ENCODE results near the gene KREMEN1. TPM values are rescaled to one million over a fixed set of nuclear protein-coding genes. Genes with fewer than 3 reads are reported as not detected.

Gene KREMEN1
- total and polyA plus RNA-seq, 4 donors, result 1.2 to 22.6 (median 3.8) TPM

DNA sequence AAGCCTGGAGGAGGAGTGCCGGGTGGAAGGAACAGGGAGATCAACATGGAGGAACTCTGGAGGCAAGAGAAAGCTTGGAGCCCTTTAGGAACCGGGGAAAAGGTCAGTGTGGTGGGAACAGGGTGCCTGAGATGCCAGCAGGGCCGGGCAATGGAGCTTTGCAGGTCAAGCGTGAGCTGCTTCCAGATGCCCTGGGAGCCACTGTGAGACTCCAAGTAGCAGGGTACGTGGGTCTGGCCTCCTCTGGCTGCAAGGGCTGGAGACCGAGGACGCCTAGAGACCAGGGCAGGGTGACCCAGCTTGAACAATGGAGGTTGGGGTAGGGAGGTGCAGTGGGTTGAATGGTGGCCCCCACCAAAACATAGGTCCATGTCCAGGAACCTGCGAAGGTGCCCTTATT lies 117.2 kb downstream of the KREMEN1 start (continued):
- TF ChIP-seq, protein P1, sequence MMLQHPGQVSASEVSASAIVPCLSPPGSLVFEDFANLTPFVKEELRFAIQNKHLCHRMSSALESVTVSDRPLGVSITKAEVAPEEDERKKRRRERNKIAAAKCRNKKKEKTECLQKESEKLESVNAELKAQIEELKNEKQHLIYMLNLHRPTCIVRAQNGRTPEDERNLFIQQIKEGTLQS (IDR thresholded peaks at IDR 0.05), result no peak

- TF ChIP-seq, protein P2, sequence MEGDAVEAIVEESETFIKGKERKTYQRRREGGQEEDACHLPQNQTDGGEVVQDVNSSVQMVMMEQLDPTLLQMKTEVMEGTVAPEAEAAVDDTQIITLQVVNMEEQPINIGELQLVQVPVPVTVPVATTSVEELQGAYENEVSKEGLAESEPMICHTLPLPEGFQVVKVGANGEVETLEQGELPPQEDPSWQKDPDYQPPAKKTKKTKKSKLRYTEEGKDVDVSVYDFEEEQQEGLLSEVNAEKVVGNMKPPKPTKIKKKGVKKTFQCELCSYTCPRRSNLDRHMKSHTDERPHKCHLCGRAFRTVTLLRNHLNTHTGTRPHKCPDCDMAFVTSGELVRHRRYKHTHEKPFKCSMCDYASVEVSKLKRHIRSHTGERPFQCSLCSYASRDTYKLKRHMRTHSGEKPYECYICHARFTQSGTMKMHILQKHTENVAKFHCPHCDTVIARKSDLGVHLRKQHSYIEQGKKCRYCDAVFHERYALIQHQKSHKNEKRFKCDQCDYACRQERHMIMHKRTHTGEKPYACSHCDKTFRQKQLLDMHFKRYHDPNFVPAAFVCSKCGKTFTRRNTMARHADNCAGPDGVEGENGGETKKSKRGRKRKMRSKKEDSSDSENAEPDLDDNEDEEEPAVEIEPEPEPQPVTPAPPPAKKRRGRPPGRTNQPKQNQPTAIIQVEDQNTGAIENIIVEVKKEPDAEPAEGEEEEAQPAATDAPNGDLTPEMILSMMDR (IDR thresholded peaks at IDR 0.05; ENCODE audit: low read depth, low read length, missing input control), result no peak
- TF ChIP-seq, protein P3, sequence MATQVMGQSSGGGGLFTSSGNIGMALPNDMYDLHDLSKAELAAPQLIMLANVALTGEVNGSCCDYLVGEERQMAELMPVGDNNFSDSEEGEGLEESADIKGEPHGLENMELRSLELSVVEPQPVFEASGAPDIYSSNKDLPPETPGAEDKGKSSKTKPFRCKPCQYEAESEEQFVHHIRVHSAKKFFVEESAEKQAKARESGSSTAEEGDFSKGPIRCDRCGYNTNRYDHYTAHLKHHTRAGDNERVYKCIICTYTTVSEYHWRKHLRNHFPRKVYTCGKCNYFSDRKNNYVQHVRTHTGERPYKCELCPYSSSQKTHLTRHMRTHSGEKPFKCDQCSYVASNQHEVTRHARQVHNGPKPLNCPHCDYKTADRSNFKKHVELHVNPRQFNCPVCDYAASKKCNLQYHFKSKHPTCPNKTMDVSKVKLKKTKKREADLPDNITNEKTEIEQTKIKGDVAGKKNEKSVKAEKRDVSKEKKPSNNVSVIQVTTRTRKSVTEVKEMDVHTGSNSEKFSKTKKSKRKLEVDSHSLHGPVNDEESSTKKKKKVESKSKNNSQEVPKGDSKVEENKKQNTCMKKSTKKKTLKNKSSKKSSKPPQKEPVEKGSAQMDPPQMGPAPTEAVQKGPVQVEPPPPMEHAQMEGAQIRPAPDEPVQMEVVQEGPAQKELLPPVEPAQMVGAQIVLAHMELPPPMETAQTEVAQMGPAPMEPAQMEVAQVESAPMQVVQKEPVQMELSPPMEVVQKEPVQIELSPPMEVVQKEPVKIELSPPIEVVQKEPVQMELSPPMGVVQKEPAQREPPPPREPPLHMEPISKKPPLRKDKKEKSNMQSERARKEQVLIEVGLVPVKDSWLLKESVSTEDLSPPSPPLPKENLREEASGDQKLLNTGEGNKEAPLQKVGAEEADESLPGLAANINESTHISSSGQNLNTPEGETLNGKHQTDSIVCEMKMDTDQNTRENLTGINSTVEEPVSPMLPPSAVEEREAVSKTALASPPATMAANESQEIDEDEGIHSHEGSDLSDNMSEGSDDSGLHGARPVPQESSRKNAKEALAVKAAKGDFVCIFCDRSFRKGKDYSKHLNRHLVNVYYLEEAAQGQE (IDR thresholded peaks at IDR 0.05), result no peak
- TF ChIP-seq NR2F2 (IDR thresholded peaks at IDR 0.05) (no peak), YY1 (IDR thresholded peaks at IDR 0.05) (no peak)
- no peaks in the 10 kb centered on the region for H3K9me3 ChIP-seq (ENCODE audit: control insufficient read depth in 4 of 4, low read length in 3 of 4)
- no peak overlapping the region for H3K27ac ChIP-seq (ENCODE audit: low read depth in 1 of 2, low read length in 2 of 2)
- H3K4me3 ChIP-seq (ENCODE audit: low read depth in 1 of 3, low read length in 3 of 3), result no peak overlapping the region
- DNase-seq (ENCODE audit: low spot score), result no peak
- H3K9ac ChIP-seq (ENCODE audit: low read depth in 1 of 2, low read length in 2 of 2), result no peak overlapping the region
- WGBS, result 94% methylated on average over 10 of the region's 10 CpGs
- H3K27me3 ChIP-seq (ENCODE audit: control insufficient read depth in 4 of 4, insufficient read depth in 4 of 4, low read length in 3 of 4), result no peaks in the 10 kb centered on the region
- H3K4me1 ChIP-seq (ENCODE audit: control insufficient read depth in 4 of 4, insufficient read depth in 4 of 4, low read length in 3 of 4), result no peaks in the 10 kb centered on the region
- H3K36me3 ChIP-seq (ENCODE audit: control insufficient read depth in 4 of 4, insufficient read depth in 3 of 4, low read depth in 1 of 4, low read length in 3 of 4), result no peaks in the 10 kb centered on the region
These were observed 118.1 kb downstream of the KREMEN1 start for GRCh38 chr22:29190918-29191317.

- Histone ChIP-seq H3K4me3 (ENCODE audit: low read depth in 1 of 3, low read length in 3 of 3) (no peak overlapping the region), H3K36me3 (ENCODE audit: control insufficient read depth in 4 of 4, insufficient read depth in 3 of 4, low read depth in 1 of 4, low read length in 3 of 4) (no peaks in the 10 kb centered on the region), H3K9ac (ENCODE audit: low read depth in 1 of 2, low read length in 2 of 2) (no peak overlapping the region), H3K27ac (ENCODE audit: low read depth in 1 of 2, low read length in 2 of 2) (no peak overlapping the region), H3K9me3 (ENCODE audit: control insufficient read depth in 4 of 4, low read length in 3 of 4) (no peaks in the 10 kb centered on the region), H3K27me3 (ENCODE audit: control insufficient read depth in 4 of 4, insufficient read depth in 4 of 4, low read length in 3 of 4) (no peaks in the 10 kb centered on the region), H3K4me1 (ENCODE audit: control insufficient read depth in 4 of 4, insufficient read depth in 4 of 4, low read length in 3 of 4) (no peaks in the 10 kb centered on the region)
- DNase-seq (ENCODE audit: low spot score), result no peak
- 94% methylated on average over 8 of the region's 8 CpGs for WGBS
- no peak for TF ChIP-seq HNF4A (conservative IDR thresholded peaks at IDR 0.05)
- TF ChIP-seq, protein P2 (IDR thresholded peaks at IDR 0.05; ENCODE audit: low read depth, low read length, missing input control), result no peak
- no peak for TF ChIP-seq YY1 (IDR thresholded peaks at IDR 0.05)
- no peak for TF ChIP-seq FOXA1 (IDR thresholded peaks at IDR 0.05)
- TF ChIP-seq, protein P4, sequence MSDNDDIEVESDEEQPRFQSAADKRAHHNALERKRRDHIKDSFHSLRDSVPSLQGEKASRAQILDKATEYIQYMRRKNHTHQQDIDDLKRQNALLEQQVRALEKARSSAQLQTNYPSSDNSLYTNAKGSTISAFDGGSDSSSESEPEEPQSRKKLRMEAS (IDR thresholded peaks at IDR 0.05), result no peak
- TF ChIP-seq RAD21 (IDR thresholded peaks at IDR 0.05), result no peak
- no peak for TF ChIP-seq JUND (IDR thresholded peaks at IDR 0.05)
- no peak for TF ChIP-seq FOXA2 (IDR thresholded peaks at IDR 0.05)
- no peak for TF ChIP-seq EGR1 (IDR thresholded peaks at IDR 0.05; ENCODE audit: low read depth in 2 of 2)
- no peak for TF ChIP-seq RXRA (IDR thresholded peaks at IDR 0.05)
- no peak for TF ChIP-seq SP1 (IDR thresholded peaks at IDR 0.05)
- TF ChIP-seq, protein P3 (IDR thresholded peaks at IDR 0.05), result no peak
- TF ChIP-seq, protein P5, sequence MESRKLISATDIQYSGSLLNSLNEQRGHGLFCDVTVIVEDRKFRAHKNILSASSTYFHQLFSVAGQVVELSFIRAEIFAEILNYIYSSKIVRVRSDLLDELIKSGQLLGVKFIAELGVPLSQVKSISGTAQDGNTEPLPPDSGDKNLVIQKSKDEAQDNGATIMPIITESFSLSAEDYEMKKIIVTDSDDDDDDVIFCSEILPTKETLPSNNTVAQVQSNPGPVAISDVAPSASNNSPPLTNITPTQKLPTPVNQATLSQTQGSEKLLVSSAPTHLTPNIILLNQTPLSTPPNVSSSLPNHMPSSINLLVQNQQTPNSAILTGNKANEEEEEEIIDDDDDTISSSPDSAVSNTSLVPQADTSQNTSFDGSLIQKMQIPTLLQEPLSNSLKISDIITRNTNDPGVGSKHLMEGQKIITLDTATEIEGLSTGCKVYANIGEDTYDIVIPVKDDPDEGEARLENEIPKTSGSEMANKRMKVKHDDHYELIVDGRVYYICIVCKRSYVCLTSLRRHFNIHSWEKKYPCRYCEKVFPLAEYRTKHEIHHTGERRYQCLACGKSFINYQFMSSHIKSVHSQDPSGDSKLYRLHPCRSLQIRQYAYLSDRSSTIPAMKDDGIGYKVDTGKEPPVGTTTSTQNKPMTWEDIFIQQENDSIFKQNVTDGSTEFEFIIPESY (IDR thresholded peaks at IDR 0.05), result no peak
- TF ChIP-seq NR2F2 (IDR thresholded peaks at IDR 0.05), result no peak
- no peak for TF ChIP-seq TAF1 (conservative IDR thresholded peaks at IDR 0.05)
- TF ChIP-seq, protein P1 (IDR thresholded peaks at IDR 0.05), result no peak
These were observed 120.2 kb downstream of the KREMEN1 start for GRCh38 chr22:29193021-29193420.

Data from liver (tissue), 9 donors.